ENCODE measurements around the gene DOCK1.

The DOCK1 gene

DNA sequence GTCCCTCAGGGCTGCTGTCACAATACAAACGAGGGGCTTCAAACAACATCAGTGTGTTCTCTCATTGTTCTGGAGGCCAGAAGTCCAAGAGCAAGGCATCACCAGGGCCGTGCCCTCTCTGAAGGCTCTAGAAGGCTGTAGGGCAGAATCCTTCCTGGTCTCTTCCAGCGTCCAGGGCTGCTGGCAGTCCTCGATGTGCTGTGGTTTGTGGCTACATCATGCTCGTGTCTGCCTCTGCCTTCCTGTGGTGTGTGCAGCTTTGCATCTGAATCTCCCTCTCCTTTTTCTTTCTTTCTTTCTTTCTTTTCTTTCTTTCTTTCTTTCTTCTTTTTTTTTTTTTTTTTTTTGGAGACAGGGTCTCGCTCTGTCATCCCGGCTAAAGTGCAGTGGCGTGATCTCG lies 187.7 kb downstream of the DOCK1 start:
- DNase-seq = no peak

DNA sequence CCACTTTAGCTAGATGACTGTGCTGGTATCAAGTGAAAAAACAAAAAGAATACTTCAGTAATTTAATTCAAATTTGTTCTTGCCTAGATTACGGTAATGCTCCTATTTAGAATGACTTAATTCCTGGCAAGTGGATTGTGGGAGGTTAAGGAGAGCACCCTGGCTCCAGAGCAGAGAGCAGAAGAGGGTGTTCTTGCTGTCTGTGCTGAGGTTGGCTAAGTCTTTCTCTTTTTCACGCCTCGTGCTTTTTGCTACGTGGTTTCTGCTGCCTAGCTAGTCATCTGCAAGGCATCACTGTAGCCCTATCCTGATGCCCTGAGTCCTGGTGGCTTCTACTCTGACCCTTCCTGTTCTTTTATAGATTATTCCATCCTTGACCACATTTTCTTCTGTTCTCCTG lies 189.8 kb downstream of the DOCK1 start:
- no peak for DNase-seq

DNA sequence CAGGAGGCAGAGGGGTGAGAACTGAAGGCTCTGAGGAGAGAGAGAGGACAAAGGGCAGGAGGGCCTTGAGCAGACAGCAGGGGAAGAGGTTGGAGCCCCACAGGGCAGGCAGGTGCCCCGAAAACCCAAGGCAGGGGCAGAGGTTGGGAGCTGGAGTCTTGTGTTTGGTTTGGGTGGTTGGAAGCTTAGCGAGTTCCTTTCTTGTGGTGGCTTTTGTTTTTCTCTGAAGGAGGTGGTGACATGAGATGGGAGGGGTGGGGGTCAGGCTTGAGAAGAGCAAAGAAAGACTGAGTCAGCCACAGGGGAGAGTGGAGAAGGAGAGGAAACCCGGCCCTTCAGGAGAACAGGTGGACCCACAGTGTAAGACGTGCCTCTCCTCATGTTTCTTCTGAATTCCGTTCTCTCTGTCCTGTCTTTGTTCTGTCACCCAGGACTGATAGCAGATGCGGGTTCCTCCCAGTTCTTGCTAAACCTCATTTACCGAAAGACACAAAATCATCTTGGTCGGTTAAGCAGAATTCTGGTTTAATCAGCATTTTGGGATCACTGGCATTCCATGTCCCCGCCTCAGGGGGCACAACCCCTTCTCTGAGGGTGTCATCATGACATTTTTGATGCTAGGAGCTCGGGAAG lies 195.9 kb downstream of the DOCK1 start:
- no peak for DNase-seq

DNA sequence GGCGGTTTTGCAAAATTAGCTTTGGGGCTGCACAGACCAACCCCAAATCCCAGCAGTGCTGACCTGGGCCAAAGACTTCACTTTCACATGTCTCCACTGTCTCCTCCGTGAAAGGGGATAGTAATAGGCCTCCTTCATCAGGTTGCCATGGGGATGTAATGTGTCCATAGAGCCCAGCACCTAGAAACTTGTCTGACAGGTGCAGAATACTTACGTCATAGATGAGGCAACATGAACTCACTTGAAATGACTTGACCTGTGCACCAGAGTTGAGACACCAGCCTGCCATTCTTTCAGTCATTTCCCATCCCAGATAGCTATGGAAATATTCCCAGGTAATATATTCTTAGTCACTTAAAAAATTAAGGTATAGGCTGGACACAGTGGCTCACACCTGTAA lies 196.9 kb downstream of the DOCK1 start:
- DNase-seq = no peak

DNA sequence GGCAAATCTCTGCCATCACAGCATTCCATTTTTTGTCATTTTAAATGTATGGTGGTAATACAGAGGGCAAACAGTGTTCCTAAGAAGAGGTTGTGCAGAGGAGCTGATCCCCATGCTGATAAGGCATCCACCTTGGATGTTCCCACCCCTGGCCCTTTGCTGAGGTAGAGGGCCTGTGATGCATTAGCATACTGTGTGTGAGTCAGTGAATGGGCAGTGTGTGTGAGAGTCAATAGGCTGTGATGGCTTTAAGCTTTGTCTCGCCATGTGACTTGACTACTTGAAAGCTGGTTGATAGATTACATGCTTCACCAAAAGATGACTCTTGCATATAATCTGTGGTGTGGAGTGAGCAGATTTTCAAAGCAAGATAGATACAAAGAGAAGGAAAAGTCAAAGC lies 209.9 kb downstream of the DOCK1 start:
- DNase-seq = no peak

DNA sequence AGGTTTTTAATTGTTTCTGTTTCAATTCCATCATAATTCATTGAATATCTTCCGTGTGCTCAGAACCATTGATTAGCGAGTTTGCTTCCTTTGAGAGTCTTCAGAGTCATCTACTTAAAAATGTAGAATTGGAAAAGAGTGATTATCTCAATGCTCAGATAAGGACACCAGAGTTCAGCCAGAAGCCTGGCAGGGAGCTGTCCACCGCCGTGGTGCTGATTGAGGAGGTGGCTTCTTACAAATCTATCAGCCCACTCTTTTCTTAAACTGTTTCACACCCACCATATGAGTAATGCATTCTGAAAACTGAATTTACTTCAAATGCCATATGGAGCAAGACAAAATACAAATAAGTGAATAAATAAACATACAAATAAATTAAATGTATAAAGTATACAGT lies 211.9 kb downstream of the DOCK1 start:
- peak; percentile 11 to 21 for DNase-seq

DNA sequence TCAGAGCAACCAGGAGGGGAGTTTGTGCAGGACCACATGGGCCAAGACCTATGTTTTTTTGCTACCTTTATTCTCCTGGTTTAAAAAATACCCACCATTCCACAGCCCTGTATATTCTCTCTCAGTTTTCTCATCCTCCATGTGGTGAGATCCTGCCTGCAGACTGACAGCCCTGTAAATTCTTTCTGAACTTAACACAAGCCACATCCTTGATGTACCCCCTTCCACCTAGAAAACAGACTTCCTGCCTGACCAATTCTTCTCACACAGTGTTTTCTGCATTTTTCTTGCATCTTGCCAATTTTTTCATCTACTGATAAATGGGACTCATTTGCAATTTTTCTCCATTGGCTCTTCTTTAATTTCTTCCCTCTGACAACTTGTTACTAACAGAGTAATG lies 212.8 kb downstream of the DOCK1 start:
- no peak for DNase-seq

DNA sequence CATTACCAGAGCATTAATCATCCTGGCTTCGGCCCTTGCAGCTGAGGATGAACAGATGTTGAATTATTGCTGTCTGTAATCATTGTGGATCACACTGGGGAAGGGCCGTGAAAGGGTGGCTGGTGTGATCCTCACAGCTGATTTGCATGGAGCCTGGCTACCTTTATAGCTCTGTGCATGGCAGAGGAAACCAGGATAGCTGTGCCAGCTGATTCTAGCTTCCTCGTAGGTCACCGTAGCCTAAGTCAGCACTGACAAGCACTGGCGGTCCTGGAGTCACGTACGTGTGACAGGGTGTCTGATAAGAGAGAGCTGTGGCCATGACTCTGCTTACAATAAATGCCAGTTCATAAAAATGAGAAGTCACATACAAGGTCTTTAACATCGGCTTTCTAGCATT lies 214.7 kb downstream of the DOCK1 start:
- no peak for DNase-seq

DNA sequence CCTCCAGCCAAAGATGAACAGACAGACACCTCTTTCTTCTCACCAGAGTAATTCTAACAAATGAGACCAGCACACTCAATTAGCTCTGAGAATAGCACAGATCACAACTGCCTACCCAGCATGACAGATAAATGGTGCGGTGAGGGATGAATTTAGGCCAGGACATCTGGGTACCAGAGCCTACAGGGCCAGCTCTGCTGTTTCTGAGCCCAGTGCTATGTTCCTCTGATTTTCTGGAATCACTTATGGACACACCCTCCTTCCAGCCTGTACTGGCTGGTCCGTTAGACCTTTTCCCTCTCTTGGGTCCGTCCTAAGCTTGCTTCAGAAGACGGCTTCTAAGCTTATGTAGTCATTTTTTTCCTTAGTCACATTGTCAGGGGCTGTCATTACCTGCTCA lies 217.6 kb downstream of the DOCK1 start:
- DNase-seq = no peak

DNA sequence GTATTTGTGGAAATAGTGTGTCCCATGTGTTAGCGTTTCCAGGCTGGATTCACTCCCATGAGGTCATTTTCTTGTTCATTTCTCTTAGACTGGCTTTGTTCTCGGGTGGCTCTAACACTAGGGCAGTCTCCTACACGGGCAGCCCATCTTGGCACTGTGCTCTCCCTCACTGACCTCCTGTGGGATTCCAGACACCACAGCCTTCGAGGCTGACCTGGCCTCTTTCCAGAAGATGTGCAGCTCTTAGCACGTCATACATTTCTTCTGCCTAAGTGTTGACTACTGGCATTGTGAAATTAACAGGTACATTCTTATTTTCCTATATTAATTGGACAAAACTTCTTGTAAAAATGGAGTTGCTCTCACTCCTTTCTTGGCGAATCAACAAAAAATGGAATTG lies 218.4 kb downstream of the DOCK1 start:
- DNase-seq = no peak

DNA sequence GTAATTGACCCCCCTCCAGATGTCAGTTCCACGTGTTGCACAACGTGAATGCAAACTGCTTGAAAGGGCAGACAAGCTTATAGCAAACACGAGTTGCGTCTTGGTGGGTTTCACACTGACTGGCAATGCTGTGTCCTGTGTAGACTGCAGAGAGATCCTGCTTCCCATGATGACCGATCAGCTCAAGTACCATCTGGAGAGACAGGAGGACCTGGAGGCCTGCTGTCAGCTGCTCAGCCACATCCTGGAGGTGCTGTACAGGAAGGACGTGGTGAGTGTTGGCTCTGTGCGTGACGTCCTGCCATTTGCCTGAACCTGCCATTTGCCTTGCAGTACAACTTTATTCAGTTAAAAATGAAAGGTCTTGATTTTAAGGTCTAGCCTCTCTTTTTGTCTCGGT lies 220.1 kb downstream of the DOCK1 start:
- DNase-seq = no peak

DNA sequence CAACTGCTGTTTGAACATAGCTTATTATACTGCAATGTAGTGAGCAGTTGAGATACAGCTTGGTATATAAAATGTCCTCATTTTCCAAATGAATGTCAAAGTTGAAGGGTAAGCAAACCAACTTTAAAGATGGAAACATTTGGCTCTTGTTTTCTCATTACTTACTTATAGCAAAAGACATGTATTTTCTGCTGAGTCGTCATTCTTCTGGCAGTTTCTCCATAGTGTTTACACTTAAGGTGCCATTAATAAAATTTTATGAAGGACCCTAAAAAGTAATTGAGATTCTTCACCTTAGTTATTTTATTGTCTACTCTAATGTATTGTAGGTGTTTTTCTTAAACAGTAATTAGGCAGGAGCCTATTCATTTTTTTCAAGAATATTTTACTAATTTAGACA lies 222.6 kb downstream of the DOCK1 start:
- DNase-seq = no peak

DNA sequence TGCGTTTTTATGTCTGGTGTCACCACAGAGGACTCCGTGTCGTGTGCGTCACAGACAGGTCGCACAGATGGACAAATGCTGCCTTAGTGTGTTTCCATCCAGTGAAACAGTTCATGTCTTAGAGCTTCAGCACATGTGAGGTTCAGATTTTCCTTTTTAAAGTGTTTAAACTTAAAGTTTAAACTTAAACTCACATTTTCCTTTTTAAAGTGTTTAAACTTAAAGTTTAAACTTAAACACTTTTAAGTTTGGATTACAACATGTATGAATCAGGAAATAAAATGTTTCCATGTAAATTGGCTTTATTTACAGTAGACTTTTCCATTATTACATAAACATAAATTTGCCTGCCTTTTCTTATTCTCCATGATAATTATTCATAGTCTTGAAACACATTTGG lies 223.9 kb downstream of the DOCK1 start:
- DNase-seq = no peak

DNA sequence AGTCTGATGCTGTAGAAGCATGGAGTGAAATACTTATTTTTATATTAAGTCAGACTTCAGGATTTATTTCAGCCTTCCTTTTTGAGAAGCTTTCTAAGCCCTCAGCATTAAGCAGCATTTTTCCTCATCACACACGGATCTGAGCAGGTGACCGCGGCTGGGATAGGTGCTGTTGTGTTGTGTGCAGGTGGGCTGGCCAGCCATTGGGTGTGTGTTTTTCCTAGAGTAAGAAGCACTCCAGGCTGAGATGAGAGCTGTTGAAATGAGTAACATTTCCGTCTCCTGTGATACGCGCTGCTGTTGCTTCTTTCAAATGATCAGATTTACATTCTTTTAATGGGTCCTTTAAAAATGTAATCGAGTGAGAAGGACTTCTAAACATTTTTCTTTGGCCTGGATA lies 227.2 kb downstream of the DOCK1 start:
- no peak for DNase-seq

DNA sequence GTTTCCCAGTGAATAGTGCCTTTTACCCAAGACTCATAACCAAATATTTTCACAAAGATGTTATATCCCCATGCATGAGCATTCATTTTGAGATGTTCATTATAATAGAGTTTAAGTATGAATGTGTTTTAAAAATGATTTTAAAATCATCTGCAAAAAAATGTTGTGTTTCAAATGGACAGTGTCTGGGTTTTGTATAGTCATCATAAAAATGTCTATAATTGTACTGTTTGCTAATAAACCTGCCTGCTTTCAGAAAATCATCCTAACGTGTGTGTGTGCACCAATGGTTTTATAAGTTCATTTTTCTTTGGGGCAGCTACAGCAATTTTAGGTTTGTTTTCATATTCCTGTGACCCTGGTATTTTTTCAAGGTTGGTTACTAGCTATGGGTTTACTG lies 228.0 kb downstream of the DOCK1 start:
- DNase-seq = no peak

DNA sequence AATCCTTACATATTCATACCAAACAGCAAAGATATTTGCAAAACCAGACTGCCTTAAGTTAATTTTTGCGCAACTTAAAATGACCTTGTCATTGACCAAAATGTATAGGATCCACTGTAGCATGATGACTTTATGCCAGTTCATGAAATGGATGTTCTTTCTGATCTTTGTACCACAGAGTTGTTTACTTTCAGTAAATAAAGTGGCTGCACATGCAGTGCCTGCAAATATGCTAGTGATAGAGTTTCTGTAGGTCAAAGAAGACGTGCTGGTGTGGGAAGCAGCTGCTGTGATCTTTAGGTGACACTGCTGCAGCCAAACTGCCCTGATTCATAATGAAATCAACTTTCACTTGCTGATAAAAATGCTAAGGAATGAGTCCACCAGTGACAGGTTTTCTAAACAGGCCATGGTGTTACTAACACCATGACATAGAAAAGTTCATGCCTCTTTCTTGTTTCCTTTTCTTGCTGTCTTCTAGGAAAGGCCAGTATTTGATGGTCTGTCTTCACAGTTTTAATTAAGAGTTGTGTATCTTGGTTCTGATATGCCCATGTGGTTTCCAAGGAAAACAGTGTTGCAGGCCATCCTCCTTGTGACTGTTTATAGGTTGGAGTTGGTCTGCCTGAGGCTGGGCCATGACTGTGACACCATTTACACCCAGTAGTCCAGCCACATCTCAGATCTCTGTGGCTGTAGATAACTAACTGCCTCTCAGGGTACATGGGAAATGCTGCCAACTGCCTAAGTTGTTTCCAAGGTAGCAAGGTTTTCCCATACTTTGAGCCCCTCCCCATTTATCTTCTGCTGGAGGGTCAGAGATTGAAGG lies 228.7 kb downstream of the DOCK1 start:
- no peak for DNase-seq

DNA sequence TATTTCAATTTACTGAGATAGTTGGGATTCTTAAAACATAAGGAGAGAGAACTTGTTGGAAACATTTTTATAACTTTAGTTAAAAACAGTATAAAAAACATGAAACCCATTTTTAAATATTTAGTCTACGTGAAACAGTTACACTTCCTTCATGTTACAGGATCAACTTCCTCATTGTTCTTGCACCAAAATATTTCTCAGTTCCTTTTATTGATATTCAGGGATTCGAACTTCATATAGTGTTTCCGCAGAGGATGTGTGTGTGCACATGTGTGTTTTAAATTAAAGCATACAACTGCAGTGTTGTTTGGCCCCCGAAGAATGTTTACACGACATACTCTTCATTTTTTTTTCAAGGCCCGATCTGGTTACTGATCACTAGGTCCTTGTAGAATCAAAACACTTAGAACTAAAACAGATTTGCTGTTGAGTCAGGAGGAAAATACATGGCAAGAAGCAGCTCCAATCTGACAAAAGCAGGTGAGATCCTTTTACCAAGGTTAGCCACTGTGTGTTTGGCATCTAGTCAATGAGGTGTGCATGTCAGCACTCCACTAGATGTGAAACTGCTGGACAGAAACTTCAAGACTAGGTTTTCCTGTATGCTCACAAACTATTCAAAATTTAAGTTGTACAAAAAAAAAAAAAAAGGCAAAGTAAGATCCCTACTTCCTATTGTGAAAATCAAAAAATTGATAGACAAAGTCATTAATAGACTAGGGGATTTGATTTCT lies 230.8 kb downstream of the DOCK1 start:
- DNase-seq = no peak

DNA sequence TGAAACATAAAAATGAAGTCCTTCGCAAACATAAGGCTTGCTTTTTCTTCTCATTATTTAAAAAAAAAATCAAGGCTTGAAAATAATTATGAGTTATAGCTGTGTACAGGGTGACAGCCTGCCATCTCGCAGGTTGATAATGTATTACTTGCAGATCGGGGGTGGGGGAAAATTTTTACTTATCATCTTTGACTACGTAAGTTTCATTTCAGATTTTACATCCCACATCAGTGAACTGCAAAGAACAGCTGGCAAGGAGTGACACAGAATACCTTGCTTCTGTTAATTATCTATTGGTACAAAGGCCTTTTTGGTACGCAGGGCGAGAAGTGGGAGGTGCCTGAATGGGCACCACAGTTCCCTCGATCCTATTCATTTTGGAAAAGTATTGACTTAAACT lies 232.2 kb downstream of the DOCK1 start:
- no peak for DNase-seq

DNA sequence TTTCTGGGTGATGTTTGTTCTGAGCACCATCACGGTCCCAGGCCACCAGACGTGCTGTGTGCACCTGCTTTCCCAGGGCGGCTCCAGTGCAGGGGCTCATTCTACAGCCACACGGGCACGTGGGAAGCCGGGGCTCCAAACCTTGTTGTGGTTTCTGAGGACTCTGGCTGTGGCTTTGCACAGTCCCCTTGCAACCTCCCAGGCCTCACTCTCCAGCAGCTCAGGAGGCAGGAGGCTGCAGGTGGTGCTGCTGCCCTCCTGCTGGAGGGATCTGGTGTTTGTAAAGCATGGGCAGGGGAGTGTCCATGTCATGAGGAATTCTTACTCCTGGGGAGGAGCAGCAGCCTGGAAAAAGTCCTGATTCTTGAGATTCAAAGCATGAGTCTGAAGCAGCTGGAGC lies 236.9 kb downstream of the DOCK1 start:
- DNase-seq = no peak

DNA sequence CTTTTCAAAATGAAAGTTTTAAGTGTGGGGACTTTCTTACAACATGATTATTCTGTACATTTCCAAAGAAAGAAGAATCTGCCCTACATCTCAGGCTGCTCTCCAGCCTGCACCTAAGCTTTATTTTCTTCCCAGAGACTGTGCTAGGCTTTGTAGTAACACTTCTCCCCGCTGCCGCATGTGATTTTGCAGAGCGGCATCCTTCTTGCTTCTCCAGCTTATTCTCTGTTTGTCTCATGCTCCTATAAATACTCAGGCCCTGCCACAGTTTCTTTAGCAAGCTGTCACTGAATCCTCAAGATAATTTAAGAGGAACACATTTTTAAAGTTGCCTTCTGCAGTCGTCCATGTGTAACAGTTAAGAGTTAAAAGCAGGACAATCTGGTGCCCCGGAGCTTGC lies 237.6 kb downstream of the DOCK1 start:
- no peak for DNase-seq

DNA sequence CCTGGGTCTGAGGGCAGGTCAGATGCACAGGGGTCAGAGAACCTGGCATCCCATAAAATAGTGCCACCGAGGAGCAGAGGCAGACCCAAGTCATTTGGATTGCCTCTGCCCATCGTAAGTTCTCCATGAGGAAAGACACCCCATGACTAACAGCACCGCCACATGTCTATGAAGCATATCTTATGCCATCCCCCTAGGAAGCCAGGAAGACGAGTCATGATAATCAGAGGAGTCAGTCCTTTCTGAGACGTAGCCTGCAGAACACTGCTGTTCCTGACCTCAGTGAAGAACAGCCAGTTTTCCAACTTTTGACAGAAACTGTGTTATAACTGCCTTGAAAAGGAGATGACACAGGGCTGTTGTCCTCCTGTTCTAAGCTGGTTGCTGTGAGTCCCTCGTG lies 239.9 kb downstream of the DOCK1 start:
- no peak for DNase-seq

DNA sequence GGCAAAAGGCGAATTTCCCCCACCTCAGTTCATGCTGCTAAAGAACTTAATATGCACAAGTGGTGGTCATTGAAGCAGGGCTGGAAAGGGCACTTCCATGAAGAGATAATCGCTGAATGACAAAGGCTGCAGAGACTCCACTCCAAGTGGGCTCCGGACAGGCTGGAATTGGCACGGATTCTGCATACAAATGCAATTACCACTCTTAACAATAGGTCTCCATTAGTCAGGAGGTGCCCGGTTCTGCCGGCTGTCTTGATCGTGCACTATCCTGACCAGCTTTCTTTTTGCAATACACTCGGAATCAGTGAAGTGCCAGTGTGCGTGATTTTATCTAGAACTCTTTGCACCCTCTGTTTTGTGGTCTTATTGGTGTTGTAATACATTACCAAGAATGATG lies 241.4 kb downstream of the DOCK1 start:
- no peak for DNase-seq

DNA sequence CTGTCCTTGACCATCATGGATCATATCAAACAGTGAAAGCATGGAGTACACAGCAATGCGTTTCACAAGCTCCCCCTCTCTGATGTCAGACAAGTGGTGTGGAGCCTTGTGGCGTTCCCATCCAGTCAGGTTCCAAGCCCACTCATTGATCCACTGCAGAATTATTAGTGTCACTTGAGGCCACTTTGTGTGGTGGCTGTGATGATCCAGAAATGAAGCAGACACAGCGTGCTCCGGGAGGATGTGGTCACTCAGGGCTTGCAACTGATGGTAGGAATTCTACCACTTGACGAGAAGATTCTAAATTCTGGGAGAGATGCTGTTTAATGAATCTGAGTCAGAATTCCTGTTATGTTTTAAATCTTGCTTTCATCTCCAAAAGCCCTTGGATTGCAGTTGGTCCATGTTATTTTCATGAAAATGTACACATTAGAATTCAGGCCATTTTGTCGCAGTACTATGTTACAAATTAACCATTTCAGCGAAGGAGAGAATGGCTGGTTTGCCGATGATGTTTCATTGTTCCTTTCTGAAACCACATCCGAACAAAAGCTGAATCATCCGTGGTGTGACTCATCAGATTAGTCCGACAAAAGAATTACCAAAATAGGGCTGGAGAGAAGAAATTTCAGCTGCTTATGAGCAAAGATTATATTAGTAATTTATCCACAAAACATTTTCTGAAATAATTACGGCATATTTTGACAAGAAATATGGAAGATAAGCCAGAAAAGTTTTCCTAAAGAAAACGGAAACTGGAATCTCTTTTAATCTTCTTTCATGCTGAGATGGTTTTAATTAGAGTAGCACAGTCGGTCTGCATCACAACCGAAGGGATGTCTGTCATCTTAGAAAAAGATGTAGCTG lies 243.1 kb downstream of the DOCK1 start:
- no peak for DNase-seq

DNA sequence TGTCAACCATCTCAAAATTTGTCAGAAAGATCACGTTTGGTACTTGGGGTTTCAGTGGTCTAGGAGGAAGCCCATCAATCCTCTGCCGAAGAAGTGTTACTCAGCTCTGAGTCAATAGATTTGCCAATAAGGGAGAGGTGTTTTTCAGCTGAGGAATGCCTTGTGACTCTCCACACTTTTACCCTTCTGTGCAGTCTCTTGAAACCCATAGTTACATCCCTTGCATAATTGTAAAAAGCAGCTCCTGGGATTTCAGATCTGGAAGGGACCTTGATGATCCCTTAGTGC lies 243.6 kb downstream of the DOCK1 start:
- no peak for DNase-seq
